ENCODE results near the gene COX10.

Gene COX10

DNA sequence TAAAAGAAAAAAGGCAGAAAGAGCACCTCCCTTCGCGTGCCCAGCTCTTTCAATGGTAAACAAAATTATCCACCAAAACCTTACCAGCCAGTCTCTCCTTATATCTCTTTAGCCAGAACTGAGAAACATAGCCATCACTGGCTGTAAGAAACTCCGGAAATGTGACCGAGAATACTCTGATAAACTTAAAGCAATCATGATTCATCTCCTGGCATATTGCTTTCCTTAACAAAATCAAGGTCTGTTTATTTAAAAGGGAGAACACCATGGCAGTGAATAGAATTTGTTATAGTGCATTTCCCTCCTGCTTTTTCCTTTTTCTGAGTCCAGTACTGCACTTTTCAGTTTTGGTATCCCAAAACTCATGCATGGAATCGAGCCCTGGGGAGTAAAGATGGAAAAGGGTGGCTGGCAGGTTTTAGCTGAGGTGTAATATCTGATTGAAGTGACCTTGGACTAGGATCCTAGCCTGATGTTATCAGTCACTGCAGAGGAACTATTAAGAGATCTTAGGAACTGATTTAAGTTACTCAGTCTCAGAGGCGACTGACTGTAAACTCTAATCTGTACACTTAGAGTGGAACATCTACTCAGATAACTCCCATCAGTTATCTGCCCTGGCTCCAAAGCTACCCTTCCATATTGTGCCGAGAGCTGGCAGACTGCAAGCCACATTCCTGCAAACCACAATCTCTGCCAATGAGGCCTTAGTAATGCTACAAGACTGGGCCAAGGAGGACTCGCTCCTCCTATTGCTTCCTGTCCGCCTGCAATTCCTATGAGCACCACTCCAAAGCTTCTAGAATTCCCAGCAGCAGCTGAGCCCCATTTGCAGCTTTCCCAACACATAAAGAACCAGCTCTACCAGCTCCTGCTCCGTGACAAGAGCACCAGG lies 7.4 kb upstream of the COX10 start:
- peaks cover 24% of the 10 kb centered on the region for H3K36me3 ChIP-seq
- DNase-seq, result no peak
- TF ChIP-seq, protein P1, sequence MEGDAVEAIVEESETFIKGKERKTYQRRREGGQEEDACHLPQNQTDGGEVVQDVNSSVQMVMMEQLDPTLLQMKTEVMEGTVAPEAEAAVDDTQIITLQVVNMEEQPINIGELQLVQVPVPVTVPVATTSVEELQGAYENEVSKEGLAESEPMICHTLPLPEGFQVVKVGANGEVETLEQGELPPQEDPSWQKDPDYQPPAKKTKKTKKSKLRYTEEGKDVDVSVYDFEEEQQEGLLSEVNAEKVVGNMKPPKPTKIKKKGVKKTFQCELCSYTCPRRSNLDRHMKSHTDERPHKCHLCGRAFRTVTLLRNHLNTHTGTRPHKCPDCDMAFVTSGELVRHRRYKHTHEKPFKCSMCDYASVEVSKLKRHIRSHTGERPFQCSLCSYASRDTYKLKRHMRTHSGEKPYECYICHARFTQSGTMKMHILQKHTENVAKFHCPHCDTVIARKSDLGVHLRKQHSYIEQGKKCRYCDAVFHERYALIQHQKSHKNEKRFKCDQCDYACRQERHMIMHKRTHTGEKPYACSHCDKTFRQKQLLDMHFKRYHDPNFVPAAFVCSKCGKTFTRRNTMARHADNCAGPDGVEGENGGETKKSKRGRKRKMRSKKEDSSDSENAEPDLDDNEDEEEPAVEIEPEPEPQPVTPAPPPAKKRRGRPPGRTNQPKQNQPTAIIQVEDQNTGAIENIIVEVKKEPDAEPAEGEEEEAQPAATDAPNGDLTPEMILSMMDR (IDR thresholded peaks at IDR 0.05; ENCODE audit: low read depth, low read length), result no peak
- H3K4me3 ChIP-seq (ENCODE audit: low read depth, low read length), result no peak overlapping the region
- H3K27me3 ChIP-seq (ENCODE audit: insufficient read depth, low read depth, severe bottlenecking), result no peaks in the 10 kb centered on the region
- peaks cover 5% of the 10 kb centered on the region for H3K9me3 ChIP-seq (ENCODE audit: severe bottlenecking)
- no peak overlapping the region for H3K27ac ChIP-seq

DNA sequence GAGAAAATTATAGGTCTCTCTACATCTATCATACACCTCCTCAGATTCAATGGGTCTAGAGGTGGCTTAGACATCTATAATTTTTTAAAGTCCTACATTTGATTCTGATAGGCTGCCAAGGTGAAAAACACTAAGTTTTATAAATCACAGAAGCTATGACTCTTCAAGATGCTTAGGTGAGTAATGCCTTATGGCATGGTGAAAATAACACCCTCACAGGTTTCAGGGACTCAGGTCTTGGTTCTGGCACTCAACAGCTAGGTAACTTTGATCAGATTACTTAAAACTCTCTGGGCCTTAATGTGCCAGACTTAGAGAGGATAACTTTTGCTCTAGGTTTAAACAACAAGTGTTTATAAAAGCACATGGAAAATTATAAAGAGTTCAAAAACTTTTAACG lies 2.0 kb upstream of the COX10 start:
- Histone ChIP-seq H3K27ac (no peak overlapping the region), H3K4me3 (ENCODE audit: low read depth, low read length) (no peak overlapping the region), H3K36me3 (peaks cover 21% of the 10 kb centered on the region), H3K9me3 (ENCODE audit: severe bottlenecking) (no peaks in the 10 kb centered on the region), H3K27me3 (ENCODE audit: insufficient read depth, low read depth, severe bottlenecking) (no peaks in the 10 kb centered on the region)
- DNase-seq, result no peak
- TF ChIP-seq, protein P1 (IDR thresholded peaks at IDR 0.05; ENCODE audit: low read depth, low read length), result no peak

DNA sequence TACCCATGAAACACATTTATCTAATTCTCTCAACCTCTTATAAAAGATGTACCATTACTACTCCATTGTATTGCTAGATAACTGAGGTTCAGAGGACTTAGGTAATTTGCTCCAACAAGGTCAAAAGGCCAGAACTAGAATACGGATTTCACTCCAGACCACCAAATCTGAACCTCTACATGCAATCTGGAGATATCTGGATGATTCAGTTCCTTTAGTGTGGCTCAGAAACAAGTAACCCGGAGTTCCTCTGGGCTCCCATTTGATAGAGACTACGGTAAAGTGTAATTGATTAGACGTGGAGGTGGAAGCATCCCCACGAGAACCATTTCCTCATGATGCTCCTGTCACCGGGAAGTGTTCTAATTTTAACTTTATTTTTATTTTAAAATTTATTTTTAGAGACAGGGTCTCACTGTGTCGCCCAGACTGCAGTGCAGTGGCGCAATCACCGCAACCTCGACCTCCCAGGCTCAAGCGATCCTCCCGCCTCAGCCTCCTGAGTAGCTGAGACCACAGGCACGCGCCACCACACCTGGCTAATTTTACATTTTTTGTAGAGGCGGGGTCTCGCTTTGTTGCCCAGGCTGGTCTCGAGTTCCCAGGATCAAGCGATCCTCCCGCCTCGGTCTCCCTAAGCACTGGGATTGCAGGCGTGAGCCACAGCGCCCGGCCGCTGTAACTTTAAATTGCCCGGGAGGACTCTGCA lies 608 bp upstream of the COX10 start:
- Histone ChIP-seq H3K27ac (peak overlapping the region; percentile 79), H3K4me3 (ENCODE audit: low read depth, low read length) (peak overlapping the region; percentile 96), H3K9me3 (ENCODE audit: severe bottlenecking) (no peaks in the 10 kb centered on the region), H3K36me3 (peaks cover 18% of the 10 kb centered on the region), H3K27me3 (ENCODE audit: insufficient read depth, low read depth, severe bottlenecking) (no peaks in the 10 kb centered on the region)
- no peak for DNase-seq
- TF ChIP-seq, protein P1 (IDR thresholded peaks at IDR 0.05; ENCODE audit: low read depth, low read length), result no peak

DNA sequence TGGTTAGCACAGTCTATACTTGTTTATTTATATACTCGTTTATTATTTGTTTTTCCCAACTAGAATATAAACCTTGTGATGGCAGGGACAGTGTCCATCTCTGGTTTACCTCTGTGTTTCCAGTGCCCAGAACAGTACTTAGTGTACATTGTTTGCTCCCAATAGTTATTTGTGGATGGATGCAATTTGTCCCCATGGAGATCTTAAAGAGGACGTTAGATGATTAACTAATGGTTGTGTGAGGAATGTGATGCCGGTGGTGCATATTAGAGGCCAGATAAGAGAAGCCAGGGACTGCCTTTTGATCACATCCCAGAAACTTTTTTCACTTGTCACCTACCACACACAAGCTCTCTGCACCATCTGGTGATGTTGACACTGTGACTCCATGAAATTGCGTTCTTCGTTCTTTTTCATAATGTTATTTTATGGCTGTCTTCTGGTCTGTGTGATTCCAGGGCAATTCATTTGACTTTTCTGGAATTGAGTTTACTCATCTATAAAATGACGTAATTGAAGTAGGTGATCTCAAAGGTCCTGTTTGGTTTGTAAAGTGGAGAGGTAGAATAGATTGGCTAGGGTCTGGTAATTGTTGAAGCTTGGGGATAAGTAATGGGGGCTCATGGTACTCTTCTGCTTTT lies 1.2 kb downstream of the COX10 start:
- H3K9me3 ChIP-seq (ENCODE audit: severe bottlenecking), result no peaks in the 10 kb centered on the region
- no peak overlapping the region for H3K27ac ChIP-seq
- no peaks in the 10 kb centered on the region for H3K27me3 ChIP-seq (ENCODE audit: insufficient read depth, low read depth, severe bottlenecking)
- H3K4me3 ChIP-seq (ENCODE audit: low read depth, low read length), result peak overlapping the region; percentile 96
- TF ChIP-seq, protein P1 (IDR thresholded peaks at IDR 0.05; ENCODE audit: low read depth, low read length), result no peak
- no peak for DNase-seq
- peaks cover 24% of the 10 kb centered on the region for H3K36me3 ChIP-seq

DNA sequence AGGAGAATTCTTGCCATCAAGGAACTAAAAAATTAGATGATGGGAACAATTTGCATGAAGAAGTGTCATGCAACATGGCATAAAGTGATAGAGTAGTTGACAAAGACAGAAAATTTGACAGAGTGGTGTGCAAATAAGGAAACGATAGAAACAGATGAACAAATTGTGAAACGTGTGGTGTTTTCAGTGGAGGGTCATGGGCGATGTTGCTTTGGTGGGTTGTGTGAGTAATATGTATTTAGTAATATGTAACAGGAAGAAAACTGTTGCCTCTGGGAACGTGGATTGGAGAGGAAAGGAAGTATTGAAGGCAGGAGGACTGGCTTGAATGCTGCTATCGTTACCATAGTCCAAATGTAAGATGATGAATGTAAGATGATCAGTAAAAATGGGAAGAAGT lies 3.6 kb downstream of the COX10 start:
- no peak for DNase-seq
- Histone ChIP-seq H3K36me3 (peaks cover 20% of the 10 kb centered on the region), H3K9me3 (ENCODE audit: severe bottlenecking) (no peaks in the 10 kb centered on the region), H3K27me3 (ENCODE audit: insufficient read depth, low read depth, severe bottlenecking) (no peaks in the 10 kb centered on the region), H3K27ac (no peak overlapping the region), H3K4me3 (ENCODE audit: low read depth, low read length) (no peak overlapping the region)
- TF ChIP-seq, protein P1 (IDR thresholded peaks at IDR 0.05; ENCODE audit: low read depth, low read length), result no peak

All from WERI-Rb-1 (cell line).